Ishikawa (cell line): ENCODE data around the gene NT5C3A.

Source experiments
- CEBPB ChIP-seq: IDR thresholded peaks from 2 replicates; pipeline ENCODE4 v1.6.1; 2012
- CREB1 ChIP-seq: IDR thresholded peaks from 2 replicates; pipeline ENCODE4 v1.6.1; 2012; ENCODE audit warnings: low read depth
- EGR1 ChIP-seq: IDR thresholded peaks from 2 replicates; pipeline ENCODE4 v1.6.1; 2012
- EP300 ChIP-seq: IDR thresholded peaks from 2 replicates; pipeline ENCODE4 v1.6.1; 2012; ENCODE audit warnings: borderline replicate concordance
- FOXM1 ChIP-seq: IDR thresholded peaks from 2 replicates; pipeline ENCODE4 v1.6.1; 2012; ENCODE audit warnings: low read depth, borderline replicate concordance
- MAX ChIP-seq: IDR thresholded peaks from 2 replicates; pipeline ENCODE4 v1.6.1; 2012
- NFIC ChIP-seq: IDR thresholded peaks from 2 replicates; pipeline ENCODE4 v1.6.1; 2012
- RAD21 ChIP-seq: IDR thresholded peaks from 2 replicates; pipeline ENCODE4 v1.6.1; 2012; ENCODE audit warnings: low read depth
- REST ChIP-seq: IDR thresholded peaks from 2 replicates; pipeline ENCODE4 v1.6.1; 2012; ENCODE audit warnings: low read depth, mild to moderate bottlenecking
- TAF1 ChIP-seq: IDR thresholded peaks from 2 replicates; pipeline ENCODE4 v1.6.1; 2012; ENCODE audit warnings: low read depth, mild to moderate bottlenecking
- TCF12 ChIP-seq: IDR thresholded peaks from 2 replicates; pipeline ENCODE4 v1.6.1; 2012; ENCODE audit warnings: low read depth
- USF1 ChIP-seq: IDR thresholded peaks from 2 replicates; pipeline ENCODE4 v1.6.1; 2012
- YY1 ChIP-seq: IDR thresholded peaks from 2 replicates; pipeline ENCODE4 v1.6.1; 2012; ENCODE audit warnings: low read depth
- ZBTB7A ChIP-seq: IDR thresholded peaks from 2 replicates; pipeline ENCODE4 v1.6.1; 2012; ENCODE audit warnings: low read depth

- no peak for TF ChIP-seq RAD21
- TF ChIP-seq EP300: no peak
- no peak for TF ChIP-seq FOXM1
- TF ChIP-seq CEBPB: no peak
- no peak for TF ChIP-seq CREB1
- TF ChIP-seq YY1: no peak
- no peak for TF ChIP-seq REST
- no peak for TF ChIP-seq USF1
- TF ChIP-seq EGR1: no peak
- no peak for TF ChIP-seq MAX
- TF ChIP-seq TAF1: no peak
- TF ChIP-seq ZBTB7A: no peak
- no peak for TF ChIP-seq TCF12
- TF ChIP-seq NFIC: no peak
Observed at GRCh38 chr7:33087858-33088257, 25.3 kb upstream of the NT5C3A start.
